ENCODE measurements around the gene BAX. TPM values are rescaled to one million over a fixed set of nuclear protein-coding genes. Genes with fewer than 3 reads are reported as not detected.
"Not testable (repeated sequence)": the region's sequence is repeated elsewhere in the genome, so short reads cannot be mapped to it uniquely, and the experiment has no call there.

Gene BAX
- total RNA-seq, result 100 to 1,000 TPM; 272 to 279 TPM

DNA sequence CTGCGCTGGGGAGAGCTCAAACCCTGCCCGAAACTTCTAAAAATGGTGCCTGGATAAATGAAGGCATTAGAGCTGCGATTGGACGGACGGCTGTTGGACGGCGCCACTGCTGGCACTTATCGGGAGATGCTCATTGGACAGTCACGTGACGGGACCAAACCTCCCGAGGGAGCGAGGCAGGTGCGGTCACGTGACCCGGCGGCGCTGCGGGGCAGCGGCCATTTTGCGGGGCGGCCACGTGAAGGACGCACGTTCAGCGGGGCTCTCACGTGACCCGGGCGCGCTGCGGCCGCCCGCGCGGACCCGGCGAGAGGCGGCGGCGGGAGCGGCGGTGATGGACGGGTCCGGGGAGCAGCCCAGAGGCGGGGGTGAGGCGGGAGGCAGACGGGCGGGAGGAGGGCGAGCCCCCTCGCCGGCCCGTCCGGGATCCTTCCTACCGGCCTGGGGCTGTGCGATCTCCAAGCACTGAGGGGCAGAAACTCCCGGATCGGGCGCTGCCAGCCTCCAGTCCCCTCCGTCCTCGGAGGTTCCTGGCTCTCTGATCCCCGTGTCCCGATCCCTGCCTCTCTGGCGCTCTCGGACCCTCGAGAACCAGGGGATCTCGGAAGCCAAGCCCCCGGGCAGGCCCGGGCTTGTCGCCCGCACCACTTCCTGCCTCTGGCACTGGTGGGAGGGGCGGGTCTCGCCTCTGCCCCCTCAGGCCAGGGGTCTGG is at the start of gene BAX:
BAX (plus strand) TSS at position 281 of the 713 bp plus-strand sequence; CDS start at position 335, 54 bp downstream.
- POLR2A ChIA-PET, result interaction anchor here (0.5 to 2.2 kb wide), 7 partner anchors 9 to 38 kb away, joined by 3 to 6 read pairs (median 4); partner anchors contain the start of genes FTL, GYS1 and RUVBL2
- CTCF ChIA-PET, result interaction anchor here (1.0 to 1.5 kb wide), 2 partner anchors 16 to 39 kb away, joined by 5 read pairs; partner anchors contain the start of genes GYS1 and RUVBL2

GRCh38 chr19:48905664-48906063 is 49.0 kb upstream of the BAX start:
- POLR2A ChIA-PET, result interaction anchor here (0.5 kb wide), 1 partner anchor 66 kb away, joined by 3 read pairs; no protein-coding TSS in a partner anchor
- CTCF ChIA-PET, result interaction anchor here (0.7 kb wide), 1 partner anchor 65 kb away, joined by 3 read pairs; no protein-coding TSS in a partner anchor

DNA sequence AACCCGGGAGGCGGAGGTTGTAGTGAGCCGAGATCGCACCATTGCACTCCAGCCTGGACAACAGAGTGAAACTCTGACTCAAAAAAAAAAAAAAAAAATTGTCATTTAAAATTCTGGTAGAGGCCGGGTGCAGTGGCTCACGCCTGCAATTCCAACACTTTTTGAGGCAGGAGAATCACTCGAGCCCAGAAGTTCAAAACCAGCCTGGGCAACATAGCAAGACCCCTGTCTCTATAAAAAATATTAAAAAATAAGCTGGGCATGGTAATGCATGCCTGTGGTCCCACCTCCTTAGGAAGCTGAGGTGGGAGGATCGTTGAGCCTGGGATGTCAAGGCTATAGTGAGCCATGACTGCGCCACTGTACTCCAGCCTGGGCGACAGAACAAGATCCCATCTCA is 48.4 kb upstream of the BAX start:
- ChIA-PET POLR2A (no interaction called here), CTCF (interaction anchor here (0.7 kb wide), 1 partner anchor 64 kb away, joined by 3 read pairs; no protein-coding TSS in a partner anchor)

DNA sequence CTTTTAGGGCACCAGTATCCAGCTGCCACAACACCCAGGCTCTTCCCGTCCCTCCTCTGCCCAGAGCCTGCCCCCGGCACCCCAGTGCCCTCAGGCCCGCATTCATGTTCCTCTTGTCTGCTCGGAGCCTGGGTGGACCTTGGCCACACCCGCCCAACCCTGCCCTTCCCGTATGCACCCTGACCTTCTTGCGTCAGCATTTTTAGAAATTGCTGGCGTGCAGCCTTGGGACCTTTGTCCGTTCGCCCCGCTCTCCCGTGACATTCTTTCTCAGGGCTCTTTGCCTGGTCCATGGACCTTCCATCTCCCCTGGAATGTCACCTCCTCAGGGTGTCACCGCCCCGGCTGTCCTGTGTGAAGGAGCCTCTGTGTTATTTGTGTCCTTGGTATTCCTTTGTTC is 47.0 kb upstream of the BAX start:
- ChIA-PET CTCF (no interaction called here), POLR2A (no interaction called here)

DNA sequence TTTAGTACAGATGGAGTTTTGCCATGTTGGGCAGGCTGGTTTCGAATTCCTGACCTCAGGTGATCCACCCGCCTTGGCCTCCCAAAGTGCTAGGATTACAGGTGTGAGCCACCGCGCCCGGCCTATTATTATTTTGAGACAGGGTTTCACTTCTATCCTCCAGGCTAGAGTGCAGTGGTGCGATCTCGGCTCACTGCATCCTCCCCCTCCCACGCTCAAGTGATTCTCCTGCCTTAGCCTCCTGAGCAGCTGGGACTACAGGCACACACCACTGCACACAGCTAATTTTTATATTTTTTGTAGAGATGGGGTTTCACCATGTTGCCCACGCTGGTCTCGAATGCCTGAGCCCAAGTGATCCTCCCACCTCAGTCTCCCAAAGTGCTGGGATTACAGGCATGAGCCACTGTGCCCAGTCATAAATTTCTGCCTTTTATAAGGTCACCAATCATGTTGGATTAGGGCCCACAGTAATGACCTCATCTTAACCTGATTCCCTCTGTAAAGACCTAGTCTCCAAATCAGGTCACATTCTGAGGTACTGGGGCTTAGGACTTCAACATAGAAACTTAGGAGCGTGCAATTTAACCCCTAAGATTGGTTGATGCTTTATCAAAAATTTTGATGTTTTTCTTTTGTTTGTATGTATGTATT is 45.1 kb upstream of the BAX start:
- CTCF ChIA-PET, POLR2A ChIA-PET: not testable (repeated sequence)

DNA sequence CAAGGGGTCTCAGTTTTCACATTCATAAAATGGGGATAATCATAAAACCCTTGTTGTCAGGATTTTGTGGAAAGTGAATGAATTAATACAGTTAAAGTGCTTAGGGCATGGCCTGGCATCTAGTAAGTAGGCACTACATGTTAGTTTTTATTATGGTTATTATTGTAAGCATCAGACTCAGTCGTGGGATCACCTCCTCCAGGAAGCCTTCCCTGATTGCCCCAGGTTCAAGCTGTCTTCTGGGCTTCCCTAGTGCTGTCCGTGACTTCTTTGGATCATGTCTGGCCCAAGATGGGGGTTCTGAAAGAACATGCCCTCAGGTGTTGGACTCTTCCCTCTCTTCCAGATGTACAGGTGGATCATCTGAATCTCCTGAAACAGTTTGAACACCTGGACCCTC is 43.9 kb upstream of the BAX start:
- POLR2A ChIA-PET, result no interaction called here
- CTCF ChIA-PET, result interaction anchor here (0.6 to 1.3 kb wide), 3 partner anchors 10 to 141 kb away, joined by 3 to 4 read pairs (median 3); no protein-coding TSS in a partner anchor

GRCh38 chr19:48913114-48913889 is 41.4 kb upstream of the BAX start:
- ChIA-PET POLR2A (no interaction called here), CTCF (interaction anchor here (1.2 kb wide), 1 partner anchor 13 kb away, joined by 3 read pairs; no protein-coding TSS in a partner anchor)

DNA sequence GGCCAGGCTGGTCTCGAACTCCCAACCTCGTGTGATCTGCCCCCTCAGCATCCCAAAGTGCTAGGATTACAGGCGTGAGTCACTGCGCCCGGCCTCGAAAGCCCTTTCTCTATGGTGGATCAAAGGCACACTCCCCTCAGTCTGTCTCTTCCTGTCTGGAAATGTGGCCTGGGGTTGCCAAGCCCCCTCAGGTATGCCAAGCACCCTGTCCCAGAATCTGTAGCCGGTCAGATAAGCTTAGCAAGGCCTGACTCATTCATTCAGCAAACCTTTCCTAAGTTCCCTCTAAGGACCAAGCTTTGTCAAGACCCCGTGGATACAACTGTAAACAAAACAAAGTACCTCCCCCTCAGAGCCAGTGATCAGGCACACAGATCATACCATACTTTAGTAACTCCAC is 40.5 kb upstream of the BAX start:
- POLR2A ChIA-PET, result interaction anchor here (0.9 kb wide), 1 partner anchor 34 kb away, joined by 3 read pairs; no protein-coding TSS in a partner anchor
- CTCF ChIA-PET, result interaction anchor here (1.2 kb wide), 1 partner anchor 12 kb away, joined by 3 read pairs; no protein-coding TSS in a partner anchor

- CTCF ChIA-PET, result no interaction called here
Measured at GRCh38 chr19:48915757-48916156, 38.9 kb upstream of the BAX start.

DNA sequence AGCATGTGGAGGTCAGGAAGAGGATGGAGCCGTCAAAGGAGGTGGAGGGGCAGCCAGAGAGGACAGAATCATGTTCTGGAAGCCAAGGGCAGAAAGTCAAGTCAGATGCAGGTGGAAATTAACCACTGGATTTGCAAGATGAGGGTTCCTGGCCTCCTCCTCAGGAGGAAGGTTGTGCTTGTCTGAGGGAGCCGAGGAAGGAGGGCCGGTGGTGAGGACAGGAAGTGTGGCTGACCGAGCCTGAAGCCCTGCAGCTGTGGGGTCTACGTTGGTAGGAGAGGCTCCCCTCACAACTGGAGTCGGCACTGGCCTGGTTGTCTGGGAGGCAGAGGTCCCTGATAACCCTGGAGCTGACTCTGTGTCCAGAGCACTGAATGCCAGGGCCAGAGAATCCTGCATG is 36.6 kb upstream of the BAX start:
- CTCF ChIA-PET, result interaction anchor here (0.9 kb wide), 1 partner anchor 74 kb away, joined by 3 read pairs; no protein-coding TSS in a partner anchor
- POLR2A ChIA-PET, result interaction anchor here (0.6 kb wide), 3 partner anchors 10 to 37 kb away, joined by 4 to 9 read pairs (median 5); no protein-coding TSS in a partner anchor

More at GRCh38 chr19:48915757-48916156, 38.9 kb upstream of the BAX start:
- POLR2A ChIA-PET, result no interaction called here

- POLR2A ChIA-PET, result interaction anchor here (0.6 kb wide), 2 partner anchors 9 to 37 kb away, joined by 5 to 9 read pairs; no protein-coding TSS in a partner anchor
- CTCF ChIA-PET, result interaction anchor here (0.5 to 1.5 kb wide), 3 partner anchors 52 to 221 kb away, joined by 4 to 5 read pairs (median 4); no protein-coding TSS in a partner anchor
Measured at GRCh38 chr19:48918801-48919247, 35.9 kb upstream of the BAX start.

DNA sequence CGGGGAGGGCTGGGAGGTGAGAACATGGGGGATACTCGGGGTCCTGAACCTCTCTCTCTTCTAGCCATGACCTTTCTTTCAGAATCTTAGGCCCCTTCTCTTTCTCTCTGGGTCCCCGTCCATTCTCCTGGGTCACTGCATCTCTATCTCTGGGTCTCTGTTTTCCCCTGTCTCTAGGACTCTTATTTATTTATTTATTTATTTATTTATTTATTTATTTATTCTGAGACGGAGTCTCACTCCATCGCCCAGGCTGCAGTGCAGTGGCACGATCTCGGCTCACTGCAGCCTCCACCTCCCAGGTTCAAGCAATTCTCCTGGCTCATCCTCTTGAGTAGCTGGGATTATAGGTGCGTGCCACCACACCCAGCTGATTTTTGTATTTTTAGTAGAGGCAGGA is 35.4 kb upstream of the BAX start:
- CTCF ChIA-PET, result interaction anchor here (0.5 to 1.5 kb wide), 3 partner anchors 51 to 222 kb away, joined by 4 to 5 read pairs (median 4); no protein-coding TSS in a partner anchor
- POLR2A ChIA-PET, result not testable (repeated sequence)

DNA sequence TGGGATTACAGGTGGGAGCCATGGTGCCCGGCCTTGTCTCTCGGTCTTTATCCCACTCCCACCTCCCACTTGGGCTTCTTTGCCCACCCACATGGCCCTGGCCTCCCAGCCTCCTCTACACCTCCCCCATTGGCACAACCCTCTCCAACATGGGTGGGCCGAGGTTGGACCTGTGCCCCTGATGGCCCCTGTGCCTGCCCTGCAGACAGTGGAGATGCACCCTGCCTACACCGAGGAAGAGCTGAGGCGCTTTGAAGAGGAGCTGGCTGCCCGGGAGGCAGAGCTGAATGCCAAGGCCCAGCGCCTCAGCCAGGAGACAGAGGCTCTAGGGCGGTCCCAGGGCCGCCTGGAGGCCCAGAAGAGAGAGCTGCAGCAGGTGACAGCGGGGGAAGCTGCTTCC is 33.7 kb upstream of the BAX start:
- POLR2A ChIA-PET, result no interaction called here
- CTCF ChIA-PET, result interaction anchor here (0.5 to 1.4 kb wide), 2 partner anchors 9 to 96 kb away, joined by 3 to 4 read pairs; no protein-coding TSS in a partner anchor

GRCh38 chr19:48921721-48922500 is 32.8 kb upstream of the BAX start:
- CTCF ChIA-PET, result interaction anchor here (1.4 kb wide), 1 partner anchor 10 kb away, joined by 3 read pairs; no protein-coding TSS in a partner anchor
- POLR2A ChIA-PET, result no interaction called here

GRCh38 chr19:48922548-48923490 is 31.9 kb upstream of the BAX start:
- ChIA-PET CTCF (no interaction called here), POLR2A (no interaction called here)

GRCh38 chr19:48925240-48925843 is 29.3 kb upstream of the BAX start:
- ChIA-PET POLR2A (interaction anchor here (1.2 kb wide), 1 partner anchor 45 kb away, joined by 4 read pairs; no protein-coding TSS in a partner anchor), CTCF (interaction anchor here (0.6 kb wide), 1 partner anchor 16 kb away, joined by 3 read pairs; no protein-coding TSS in a partner anchor)

DNA sequence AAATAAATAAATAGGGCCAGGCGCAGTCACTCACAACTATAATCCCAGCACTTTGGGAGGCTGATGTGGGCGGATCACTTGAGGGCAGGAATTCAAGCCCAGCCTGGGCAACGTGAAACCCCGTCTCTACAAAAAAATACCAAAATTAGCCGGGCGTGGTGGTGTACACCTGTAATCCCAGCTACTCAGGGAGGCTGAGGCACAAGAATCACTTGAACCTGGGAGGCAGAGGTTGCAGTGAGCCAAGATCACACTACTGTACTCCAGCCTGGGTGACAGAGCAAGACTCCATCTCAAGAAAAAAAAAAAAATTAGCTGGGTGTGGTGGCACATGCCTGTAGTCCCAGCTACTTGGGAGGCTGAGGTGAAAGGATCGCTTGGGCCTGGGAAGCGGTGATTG is 28.8 kb upstream of the BAX start:
- CTCF ChIA-PET, result interaction anchor here (0.6 to 0.7 kb wide), 3 partner anchors 12 to 45 kb away, joined by 3 read pairs; no protein-coding TSS in a partner anchor
- POLR2A ChIA-PET, result not testable (repeated sequence)

Measured in activated CD8-positive, alpha-beta memory T cell treated with anti-CD3 and anti-CD28 coated beads for 36 hours (primary cell).